ENCODE data around the gene CCHCR1. TPM values are rescaled to one million over a fixed set of nuclear protein-coding genes. Genes with fewer than 3 reads are reported as not detected.

The CCHCR1 gene
- total RNA-seq, 4 donors from 2014 or later: 10.7 to 33.4 (median 16.5) TPM

GRCh38 chr6:31121131-31121790 lies 36.3 kb downstream of the CCHCR1 start:
- no peak for DNase-seq (ENCODE audit: low spot score in 2 of 2)
- 91% methylated on average over 8 of the region's 12 CpGs for WGBS
- Histone ChIP-seq H3K27ac (no peak overlapping the region), H3K27me3 (no peaks in the 10 kb centered on the region), H3K4me1 (peaks cover 63% of the 10 kb centered on the region), H3K9me3 (no peaks in the 10 kb centered on the region), H3K36me3 (no peaks in the 10 kb centered on the region), H3K4me3 (no peak overlapping the region)
- no peak for TF ChIP-seq POLR2AphosphoS5 (IDR thresholded peaks at IDR 0.05)

GRCh38 chr6:31120151-31120915 lies 37.3 kb downstream of the CCHCR1 start, which contains the start of gene CDSN:
TSS of gene CDSN (minus strand) at chr6:31120446. CDS start at chr6:31120419, 27 bp downstream.
- no peak within 1 kb of the TSS for H3K27ac ChIP-seq
- no peak within 1 kb of the TSS for H3K4me3 ChIP-seq
- H3K36me3 ChIP-seq: no peaks in the 10 kb centered on the region
- DNase-seq (ENCODE audit: low spot score in 2 of 2): no peak
- H3K4me1 ChIP-seq: peaks cover 64% of the 10 kb centered on the region
- no peaks in the 10 kb centered on the region for H3K27me3 ChIP-seq
- 71% methylated on average over 19 of the region's 26 CpGs for WGBS
- TF ChIP-seq CTCF (IDR thresholded peaks at IDR 0.05) (no peak), POLR2AphosphoS5 (IDR thresholded peaks at IDR 0.05) (no peak), EP300 (IDR thresholded peaks at IDR 0.05) (no peak), POLR2A (IDR thresholded peaks at IDR 0.05) (no peak)
- H3K9me3 ChIP-seq: no peaks in the 10 kb centered on the region

- DNase-seq (ENCODE audit: low spot score in 2 of 2): no peak
- Histone ChIP-seq H3K9me3 (no peaks in the 10 kb centered on the region), H3K27me3 (no peaks in the 10 kb centered on the region), H3K27ac (no peak overlapping the region), H3K36me3 (no peaks in the 10 kb centered on the region), H3K4me3 (no peak overlapping the region), H3K4me1 (peaks cover 73% of the 10 kb centered on the region)
- TF ChIP-seq EP300 (IDR thresholded peaks at IDR 0.05) (no peak), CTCF (IDR thresholded peaks at IDR 0.05) (no peak), POLR2A (IDR thresholded peaks at IDR 0.05) (no peak)
- 88% methylated on average over 7 of the region's 7 CpGs for WGBS
Measured at GRCh38 chr6:31118178-31118577, 39.4 kb downstream of the CCHCR1 start.

GRCh38 chr6:31116661-31117385 lies 40.8 kb downstream of the CCHCR1 start:
- 64% methylated on average over 17 of the region's 19 CpGs for WGBS
- H3K36me3 ChIP-seq: no peaks in the 10 kb centered on the region
- TF ChIP-seq POLR2AphosphoS5 (IDR thresholded peaks at IDR 0.05): no peak
- no peak for TF ChIP-seq CTCF (IDR thresholded peaks at IDR 0.05)
- no peak for TF ChIP-seq POLR2A (IDR thresholded peaks at IDR 0.05)
- TF ChIP-seq EP300 (IDR thresholded peaks at IDR 0.05): no peak
- H3K9me3 ChIP-seq: no peaks in the 10 kb centered on the region
- peak overlapping the region; percentile 28 for H3K4me3 ChIP-seq
- H3K27ac ChIP-seq: peak overlapping the region; percentile 42
- H3K4me1 ChIP-seq: peaks cover 61% of the 10 kb centered on the region
- no peaks in the 10 kb centered on the region for H3K27me3 ChIP-seq
- no peak for DNase-seq (ENCODE audit: low spot score in 2 of 2)

- DNase-seq (ENCODE audit: low spot score in 2 of 2): no peak
- TF ChIP-seq POLR2A (IDR thresholded peaks at IDR 0.05) (no peak), POLR2AphosphoS5 (IDR thresholded peaks at IDR 0.05) (no peak), CTCF (IDR thresholded peaks at IDR 0.05) (no peak), EP300 (IDR thresholded peaks at IDR 0.05) (no peak)
- peaks cover 61% of the 10 kb centered on the region for H3K4me1 ChIP-seq
- no peaks in the 10 kb centered on the region for H3K36me3 ChIP-seq
- peak overlapping the region; percentile 28 for H3K4me3 ChIP-seq
- no peaks in the 10 kb centered on the region for H3K9me3 ChIP-seq
- H3K27me3 ChIP-seq: no peaks in the 10 kb centered on the region
- 96% methylated on average over 10 of the region's 12 CpGs for WGBS
- H3K27ac ChIP-seq: peak overlapping the region; percentile 87
Measured at GRCh38 chr6:31115941-31116560, 41.6 kb downstream of the CCHCR1 start.
